ENCODE results near the gene MEG3.

The MEG3 gene

DNA sequence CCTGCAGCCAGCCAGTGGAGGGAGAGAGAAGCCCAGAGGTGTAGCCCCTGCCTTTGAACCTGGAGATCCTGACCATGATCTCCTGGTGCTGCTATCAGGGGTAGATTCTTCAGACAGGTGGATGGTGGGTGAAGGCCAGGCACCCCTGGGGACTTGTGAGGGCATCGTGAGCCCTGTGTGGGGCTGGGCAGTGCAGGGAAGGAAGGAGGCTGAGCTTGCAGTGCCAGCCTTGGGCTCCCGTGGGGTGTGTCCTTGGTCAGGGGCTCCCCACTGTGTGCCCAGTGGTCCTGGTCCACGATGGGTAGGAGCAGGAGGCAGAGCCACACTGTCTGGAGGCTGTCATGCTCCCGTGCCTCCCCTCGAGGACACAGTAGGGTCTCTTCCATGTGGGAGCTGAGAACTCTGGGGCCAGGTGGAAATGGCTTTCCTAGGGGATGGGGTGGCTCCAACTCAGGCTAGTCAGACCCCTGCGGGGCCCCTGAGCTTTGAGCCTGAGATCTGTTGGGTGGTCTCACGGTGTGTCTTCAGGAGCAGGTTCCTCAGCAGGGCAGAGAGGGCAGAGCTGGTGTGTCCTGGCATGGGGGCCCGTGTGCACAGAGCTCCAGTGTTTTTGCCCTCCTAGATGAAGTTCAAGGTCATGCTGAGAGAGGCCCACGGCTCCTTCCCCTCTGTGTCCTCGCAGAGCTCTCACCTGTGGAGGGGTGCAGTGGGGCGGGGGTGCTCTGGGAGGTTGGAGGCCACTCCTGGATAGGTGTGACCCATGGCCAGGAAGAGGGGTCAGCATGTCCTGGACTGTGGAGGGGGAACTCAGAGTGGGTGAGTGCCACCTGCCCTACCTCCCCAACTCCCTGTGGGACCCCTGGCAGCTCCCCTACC is 52.6 kb downstream of the MEG3 start:
- Histone ChIP-seq H3K9ac (ENCODE audit: insufficient read length) (no peak overlapping the region), H3K27ac (no peak overlapping the region), H3K36me3 (ENCODE audit: insufficient read depth, low read length) (no peaks in the 10 kb centered on the region; the same call in 1 of the 2 replicates), H3K9me3 (ENCODE audit: low read depth, low read length) (no peaks in the 10 kb centered on the region), H3K4me3 (no peak overlapping the region)
- no peak for DNase-seq (ENCODE audit: low read depth, low spot score)
- TF ChIP-seq FOXP2 (optimal IDR thresholded peaks at IDR 0.05; ENCODE audit: control extremely low read depth, extremely low read length, insufficient read depth) (no peak), EZH2 (IDR thresholded peaks at IDR 0.05) (no peak), POLR2AphosphoS5 (IDR thresholded peaks at IDR 0.05; ENCODE audit: borderline replicate concordance, low read depth, low read length) (no peak)

DNA sequence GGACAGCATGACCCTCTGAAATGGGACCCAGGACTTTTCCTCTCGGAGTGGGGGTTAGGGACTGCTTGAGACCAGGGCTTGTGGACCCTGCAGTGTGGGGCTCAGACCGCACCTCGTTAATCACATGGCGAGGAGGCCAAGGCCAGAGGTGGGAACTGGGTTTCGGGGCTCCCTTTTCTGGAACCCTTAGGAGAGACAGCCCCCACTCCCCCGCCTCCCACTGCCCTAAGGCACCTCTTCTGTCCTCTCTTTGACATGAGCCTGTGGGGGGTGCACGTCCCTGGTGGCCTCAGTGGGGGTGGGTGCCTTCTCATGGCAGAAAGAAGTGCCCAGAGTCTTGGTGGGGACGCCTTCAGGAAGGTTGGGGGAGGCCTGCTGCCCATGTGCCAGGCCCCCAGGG is 53.3 kb downstream of the MEG3 start:
- no peak for DNase-seq (ENCODE audit: low read depth, low spot score)
- Histone ChIP-seq H3K36me3 (ENCODE audit: insufficient read depth, low read length) (peaks cover 4% of the 10 kb centered on the region; the same call in 1 of the 2 replicates), H3K4me3 (no peak overlapping the region), H3K27ac (no peak overlapping the region), H3K9me3 (ENCODE audit: low read depth, low read length) (no peaks in the 10 kb centered on the region), H3K9ac (ENCODE audit: insufficient read length) (no peak overlapping the region)
- no peak for TF ChIP-seq EZH2 (IDR thresholded peaks at IDR 0.05)

DNA sequence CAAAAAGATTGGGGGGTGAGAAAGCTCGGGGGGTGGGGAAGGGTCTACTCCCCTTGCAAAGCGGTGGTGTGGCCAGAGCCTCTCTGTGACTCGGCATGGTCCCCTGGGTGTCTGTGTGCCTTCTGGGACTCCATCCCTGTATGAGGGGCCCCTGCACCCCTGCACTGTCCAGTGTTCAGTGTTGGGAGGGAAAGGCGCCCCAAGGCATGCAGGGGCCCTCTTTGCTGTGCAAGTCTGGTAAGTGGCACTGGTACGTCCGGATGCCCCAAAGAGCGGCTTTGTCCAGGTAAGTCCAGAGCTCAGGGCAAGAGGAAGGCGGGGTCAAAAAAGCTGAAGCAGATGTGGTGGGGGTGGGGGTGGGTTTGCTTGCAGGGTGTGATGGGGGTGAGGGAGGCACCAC is 53.9 kb downstream of the MEG3 start:
- Histone ChIP-seq H3K9ac (ENCODE audit: insufficient read length) (no peak overlapping the region), H3K9me3 (ENCODE audit: low read depth, low read length) (no peaks in the 10 kb centered on the region), H3K36me3 (ENCODE audit: insufficient read depth, low read length) (peaks cover 4% of the 10 kb centered on the region; the same call in 1 of the 2 replicates), H3K4me3 (no peak overlapping the region), H3K27ac (no peak overlapping the region)
- DNase-seq (ENCODE audit: low read depth, low spot score), result no peak
- TF ChIP-seq EZH2 (IDR thresholded peaks at IDR 0.05), result no peak
- no peak for TF ChIP-seq POLR2AphosphoS5 (IDR thresholded peaks at IDR 0.05; ENCODE audit: borderline replicate concordance, low read depth, low read length)
- TF ChIP-seq FOXP2 (optimal IDR thresholded peaks at IDR 0.05; ENCODE audit: control extremely low read depth, extremely low read length, insufficient read depth), result no peak

DNA sequence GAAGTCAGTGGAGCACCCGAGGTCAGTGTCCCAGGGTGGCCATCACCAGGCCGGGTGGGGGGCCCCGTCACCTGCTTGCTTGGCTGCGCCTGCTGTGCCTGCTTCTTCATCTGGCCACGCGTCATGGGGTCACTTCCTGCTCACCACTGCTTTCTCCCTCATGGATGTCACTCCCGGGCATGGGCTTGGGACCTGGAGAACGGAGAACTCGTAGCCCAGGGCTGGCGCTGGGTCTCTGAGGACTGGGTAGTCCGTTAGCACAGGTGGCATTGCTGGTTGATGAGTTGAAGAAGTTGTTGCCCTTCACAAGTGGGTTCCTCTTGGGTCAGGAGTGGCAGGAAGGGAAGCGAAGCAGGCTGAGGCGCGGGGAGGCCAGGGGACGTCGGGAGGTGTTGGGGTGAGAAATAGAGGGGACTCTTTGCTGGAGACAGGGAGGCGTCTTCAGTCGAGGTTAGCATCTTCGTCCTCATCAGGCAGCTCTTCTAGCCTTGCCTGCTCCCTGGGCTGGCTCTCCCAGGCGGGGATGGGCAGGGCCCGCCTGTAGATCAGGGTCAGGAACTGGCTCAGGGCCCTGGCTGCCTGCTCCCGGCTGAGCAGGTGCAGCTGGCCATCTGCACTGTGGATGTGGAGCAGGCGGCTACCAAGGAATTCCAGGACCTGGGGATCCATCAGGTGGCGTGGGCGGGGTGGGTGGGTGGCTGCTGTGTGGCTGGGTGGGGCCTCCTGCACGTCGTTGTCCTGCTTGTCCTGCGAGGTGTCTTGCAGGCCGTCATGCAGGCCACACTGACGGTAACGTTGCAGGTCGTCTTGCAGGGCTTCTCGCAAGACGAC is 54.6 kb downstream of the MEG3 start:
- DNase-seq (ENCODE audit: low read depth, low spot score), result no peak
- no peak overlapping the region for H3K27ac ChIP-seq
- H3K9me3 ChIP-seq (ENCODE audit: low read depth, low read length), result no peaks in the 10 kb centered on the region
- H3K9ac ChIP-seq (ENCODE audit: insufficient read length), result no peak overlapping the region
- no peak for TF ChIP-seq EZH2 (IDR thresholded peaks at IDR 0.05)
- TF ChIP-seq FOXP2 (optimal IDR thresholded peaks at IDR 0.05; ENCODE audit: control extremely low read depth, extremely low read length, insufficient read depth), result no peak
- TF ChIP-seq POLR2AphosphoS5 (IDR thresholded peaks at IDR 0.05; ENCODE audit: borderline replicate concordance, low read depth, low read length), result no peak
- H3K4me3 ChIP-seq, result no peak overlapping the region
- peaks cover 4% of the 10 kb centered on the region; the same call in 1 of the 2 replicates for H3K36me3 ChIP-seq (ENCODE audit: insufficient read depth, low read length)

DNA sequence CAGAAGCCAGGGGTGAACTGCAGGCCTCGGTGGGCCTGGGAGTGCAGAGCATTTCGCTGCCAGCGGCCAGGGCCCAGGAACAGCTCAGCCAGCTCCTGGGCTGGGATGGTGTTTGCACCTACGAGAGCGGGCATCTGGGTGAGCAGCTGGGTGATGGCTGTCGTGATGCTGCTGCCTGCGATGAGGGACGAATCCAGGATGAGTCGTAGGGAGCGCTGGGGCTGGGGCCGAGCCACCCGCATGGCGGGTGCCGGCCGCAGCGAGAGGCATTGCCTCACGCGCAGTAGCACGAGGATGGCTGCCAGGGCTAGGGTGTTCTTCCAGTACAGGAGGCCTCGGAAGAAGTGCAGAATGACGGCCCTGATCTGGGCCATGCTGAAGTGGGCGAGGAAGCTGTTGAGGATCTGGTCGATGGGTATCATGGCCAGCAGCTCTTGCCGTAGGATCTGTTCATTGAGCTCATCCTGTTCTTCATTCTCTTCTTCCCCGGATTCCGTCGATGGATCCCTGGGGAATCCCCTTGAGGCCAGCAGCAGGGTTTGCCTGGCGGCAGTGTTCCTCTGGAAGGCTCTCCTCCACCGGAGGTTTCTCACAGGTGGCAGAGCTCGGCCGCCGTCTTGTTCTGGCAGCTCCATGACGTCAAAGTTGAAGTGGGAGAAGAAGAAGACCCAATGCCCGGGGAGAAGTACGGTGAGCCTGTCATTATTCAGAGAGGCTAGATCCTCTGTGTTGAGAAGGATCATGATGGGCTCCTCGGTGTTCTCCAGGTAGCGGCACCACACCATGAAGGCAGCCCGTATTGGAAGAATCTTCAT is 55.5 kb downstream of the MEG3 start:
- H3K4me3 ChIP-seq, result no peak overlapping the region
- H3K9ac ChIP-seq (ENCODE audit: insufficient read length), result no peak overlapping the region
- no peak overlapping the region for H3K27ac ChIP-seq
- no peak for DNase-seq (ENCODE audit: low read depth, low spot score)
- no peak for TF ChIP-seq EZH2 (IDR thresholded peaks at IDR 0.05)
- no peak for TF ChIP-seq FOXP2 (optimal IDR thresholded peaks at IDR 0.05; ENCODE audit: control extremely low read depth, extremely low read length, insufficient read depth)
- no peak for TF ChIP-seq POLR2AphosphoS5 (IDR thresholded peaks at IDR 0.05; ENCODE audit: borderline replicate concordance, low read depth, low read length)
- H3K9me3 ChIP-seq (ENCODE audit: low read depth, low read length), result no peaks in the 10 kb centered on the region
- H3K36me3 ChIP-seq (ENCODE audit: insufficient read depth, low read length), result peaks cover 4% of the 10 kb centered on the region; the same call in 1 of the 2 replicates

DNA sequence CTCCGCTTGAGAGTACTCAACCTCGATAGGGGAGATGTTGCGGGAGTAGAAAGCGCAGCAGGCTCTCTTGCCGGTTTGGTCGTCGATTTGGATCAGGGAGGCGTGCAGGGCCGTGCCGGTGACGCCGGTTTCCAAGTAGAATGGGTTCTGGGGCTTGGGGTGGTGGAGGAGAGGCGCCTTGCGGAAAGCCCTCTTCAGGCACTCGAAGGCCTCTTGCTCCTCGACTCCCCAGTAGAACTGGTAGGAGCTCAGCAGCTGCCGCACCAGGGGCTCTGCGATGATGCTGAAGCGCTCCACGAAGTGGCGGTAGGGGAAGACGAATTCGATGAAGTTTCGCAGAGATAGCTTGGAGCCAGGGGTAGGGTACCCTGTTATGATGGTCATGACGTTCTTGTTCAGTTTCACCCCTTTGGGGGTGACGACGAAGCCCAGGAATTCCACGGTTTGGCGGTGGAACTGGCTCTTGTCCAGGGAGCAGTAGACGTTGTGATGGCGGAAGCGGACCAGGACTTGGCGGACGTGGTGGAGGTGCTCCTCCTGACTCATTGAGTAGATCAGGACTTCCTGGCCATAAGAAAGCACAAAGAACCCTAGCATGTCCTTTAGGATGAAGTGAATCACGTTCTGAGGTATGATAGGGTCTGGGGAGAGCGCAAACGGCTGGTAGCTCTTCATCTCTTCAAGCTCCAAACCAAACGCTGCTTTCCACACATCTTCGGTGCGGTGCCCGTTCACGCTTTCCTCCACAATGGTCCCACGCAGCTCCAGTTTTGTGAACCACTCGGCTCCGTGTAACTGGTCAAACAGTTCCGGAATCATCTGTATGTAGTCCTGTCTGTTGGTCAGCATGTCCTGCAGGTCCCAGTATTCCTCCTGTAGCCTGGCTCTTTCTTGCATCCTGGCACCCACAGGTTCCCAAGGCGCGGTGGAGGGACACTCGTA is 56.4 kb downstream of the MEG3 start:
- Histone ChIP-seq H3K9me3 (ENCODE audit: low read depth, low read length) (no peaks in the 10 kb centered on the region), H3K4me3 (no peak overlapping the region), H3K27ac (no peak overlapping the region), H3K36me3 (ENCODE audit: insufficient read depth, low read length) (peaks cover 4% of the 10 kb centered on the region; the same call in 1 of the 2 replicates), H3K9ac (ENCODE audit: insufficient read length) (no peak overlapping the region)
- TF ChIP-seq EZH2 (IDR thresholded peaks at IDR 0.05) (no peak), POLR2AphosphoS5 (IDR thresholded peaks at IDR 0.05; ENCODE audit: borderline replicate concordance, low read depth, low read length) (no peak), FOXP2 (optimal IDR thresholded peaks at IDR 0.05; ENCODE audit: control extremely low read depth, extremely low read length, insufficient read depth) (no peak)
- DNase-seq (ENCODE audit: low read depth, low spot score), result no peak

Measured in SK-N-MC (cell line).